Ishikawa (cell line): ENCODE measurements around the gene ZNF716.

ENCODE experiments used
- CEBPB ChIP-seq: IDR thresholded peaks from 2 replicates; pipeline ENCODE4 v1.6.1; 2012
- CREB1 ChIP-seq: IDR thresholded peaks from 2 replicates; pipeline ENCODE4 v1.6.1; 2012; ENCODE audit warnings: low read depth
- EGR1 ChIP-seq: IDR thresholded peaks from 2 replicates; pipeline ENCODE4 v1.6.1; 2012
- EP300 ChIP-seq: IDR thresholded peaks from 2 replicates; pipeline ENCODE4 v1.6.1; 2012; ENCODE audit warnings: borderline replicate concordance
- FOXM1 ChIP-seq: IDR thresholded peaks from 2 replicates; pipeline ENCODE4 v1.6.1; 2012; ENCODE audit warnings: low read depth, borderline replicate concordance
- NFIC ChIP-seq: IDR thresholded peaks from 2 replicates; pipeline ENCODE4 v1.6.1; 2012
- RAD21 ChIP-seq: IDR thresholded peaks from 2 replicates; pipeline ENCODE4 v1.6.1; 2012; ENCODE audit warnings: low read depth
- TAF1 ChIP-seq: IDR thresholded peaks from 2 replicates; pipeline ENCODE4 v1.6.1; 2012; ENCODE audit warnings: low read depth, mild to moderate bottlenecking
- TCF12 ChIP-seq: IDR thresholded peaks from 2 replicates; pipeline ENCODE4 v1.6.1; 2012; ENCODE audit warnings: low read depth
- TEAD4 ChIP-seq: IDR thresholded peaks from 2 replicates; pipeline ENCODE4 v1.6.1; 2012
- YY1 ChIP-seq: IDR thresholded peaks from 2 replicates; pipeline ENCODE4 v1.6.1; 2012; ENCODE audit warnings: low read depth
- ZBTB7A ChIP-seq: IDR thresholded peaks from 2 replicates; pipeline ENCODE4 v1.6.1; 2012; ENCODE audit warnings: low read depth
- TF ChIP-seq, protein P1 (sequence below): IDR thresholded peaks from 2 replicates; pipeline ENCODE4 v1.6.1; 2012; ENCODE audit warnings: low read depth, mild to moderate bottlenecking
- TF ChIP-seq, protein P2 (sequence below): IDR thresholded peaks from 2 replicates; pipeline ENCODE4 v1.6.1; 2012
- TF ChIP-seq, protein P3 (sequence below): IDR thresholded peaks from 2 replicates; pipeline ENCODE4 v1.6.1; 2012

Gene ZNF716

DNA sequence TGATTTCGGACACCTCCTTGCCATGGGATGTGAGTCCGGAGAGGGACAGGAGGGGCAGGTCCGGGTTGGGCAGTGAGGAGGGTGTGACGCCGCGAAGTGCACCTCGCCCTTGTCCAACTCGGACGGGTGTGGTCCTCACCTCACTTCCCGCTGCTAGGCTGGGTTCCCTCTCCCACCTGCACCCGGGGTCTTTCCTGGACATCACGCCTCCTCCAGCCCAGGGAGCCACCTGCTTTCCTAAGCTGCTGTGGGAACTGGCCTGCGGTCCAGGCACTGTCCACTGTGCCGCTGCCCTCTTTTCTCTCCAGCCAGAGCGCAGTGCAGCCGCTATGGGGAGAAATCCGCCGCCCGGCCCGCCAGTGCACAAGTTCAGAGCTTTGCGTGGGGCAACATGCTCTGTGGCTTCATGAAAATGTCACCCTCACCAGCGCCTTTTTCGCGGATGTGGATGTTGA is 45.0 kb upstream of the ZNF716 start:
- TF ChIP-seq EP300 (no peak), YY1 (no peak), RAD21 (no peak), NFIC (no peak), TEAD4 (no peak), FOXM1 (no peak), TAF1 (no peak), ZBTB7A (no peak), TCF12 (no peak), EGR1 (no peak), CEBPB (no peak)
- TF ChIP-seq, protein P1, sequence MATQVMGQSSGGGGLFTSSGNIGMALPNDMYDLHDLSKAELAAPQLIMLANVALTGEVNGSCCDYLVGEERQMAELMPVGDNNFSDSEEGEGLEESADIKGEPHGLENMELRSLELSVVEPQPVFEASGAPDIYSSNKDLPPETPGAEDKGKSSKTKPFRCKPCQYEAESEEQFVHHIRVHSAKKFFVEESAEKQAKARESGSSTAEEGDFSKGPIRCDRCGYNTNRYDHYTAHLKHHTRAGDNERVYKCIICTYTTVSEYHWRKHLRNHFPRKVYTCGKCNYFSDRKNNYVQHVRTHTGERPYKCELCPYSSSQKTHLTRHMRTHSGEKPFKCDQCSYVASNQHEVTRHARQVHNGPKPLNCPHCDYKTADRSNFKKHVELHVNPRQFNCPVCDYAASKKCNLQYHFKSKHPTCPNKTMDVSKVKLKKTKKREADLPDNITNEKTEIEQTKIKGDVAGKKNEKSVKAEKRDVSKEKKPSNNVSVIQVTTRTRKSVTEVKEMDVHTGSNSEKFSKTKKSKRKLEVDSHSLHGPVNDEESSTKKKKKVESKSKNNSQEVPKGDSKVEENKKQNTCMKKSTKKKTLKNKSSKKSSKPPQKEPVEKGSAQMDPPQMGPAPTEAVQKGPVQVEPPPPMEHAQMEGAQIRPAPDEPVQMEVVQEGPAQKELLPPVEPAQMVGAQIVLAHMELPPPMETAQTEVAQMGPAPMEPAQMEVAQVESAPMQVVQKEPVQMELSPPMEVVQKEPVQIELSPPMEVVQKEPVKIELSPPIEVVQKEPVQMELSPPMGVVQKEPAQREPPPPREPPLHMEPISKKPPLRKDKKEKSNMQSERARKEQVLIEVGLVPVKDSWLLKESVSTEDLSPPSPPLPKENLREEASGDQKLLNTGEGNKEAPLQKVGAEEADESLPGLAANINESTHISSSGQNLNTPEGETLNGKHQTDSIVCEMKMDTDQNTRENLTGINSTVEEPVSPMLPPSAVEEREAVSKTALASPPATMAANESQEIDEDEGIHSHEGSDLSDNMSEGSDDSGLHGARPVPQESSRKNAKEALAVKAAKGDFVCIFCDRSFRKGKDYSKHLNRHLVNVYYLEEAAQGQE: no peak
- TF ChIP-seq, protein P2, sequence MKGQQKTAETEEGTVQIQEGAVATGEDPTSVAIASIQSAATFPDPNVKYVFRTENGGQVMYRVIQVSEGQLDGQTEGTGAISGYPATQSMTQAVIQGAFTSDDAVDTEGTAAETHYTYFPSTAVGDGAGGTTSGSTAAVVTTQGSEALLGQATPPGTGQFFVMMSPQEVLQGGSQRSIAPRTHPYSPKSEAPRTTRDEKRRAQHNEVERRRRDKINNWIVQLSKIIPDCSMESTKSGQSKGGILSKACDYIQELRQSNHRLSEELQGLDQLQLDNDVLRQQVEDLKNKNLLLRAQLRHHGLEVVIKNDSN: no peak

DNA sequence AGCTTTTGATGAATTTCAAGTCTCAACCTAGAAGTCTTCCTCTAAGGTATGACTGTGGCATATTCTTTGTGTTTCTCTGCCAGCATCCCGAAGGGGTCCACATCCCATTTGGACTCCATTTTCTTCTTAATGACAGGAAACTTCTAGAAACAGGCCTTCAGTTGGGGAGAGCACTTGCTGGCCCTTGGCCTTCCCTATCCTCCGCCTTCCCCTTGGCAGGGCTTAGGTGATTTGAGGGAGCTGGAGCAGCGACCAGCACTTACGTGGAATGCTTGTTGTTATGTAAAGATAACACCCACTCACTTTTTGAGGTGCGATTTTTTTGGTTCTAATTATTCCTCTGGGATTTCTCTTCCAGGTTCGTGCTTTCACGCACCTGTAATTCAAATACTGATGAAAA is 42.9 kb upstream of the ZNF716 start:
- TF ChIP-seq TCF12 (no peak), EGR1 (no peak), FOXM1 (no peak), TEAD4 (no peak), RAD21 (no peak), EP300 (no peak), TAF1 (no peak), CEBPB (no peak), YY1 (no peak)
- TF ChIP-seq, protein P2: no peak
- TF ChIP-seq, protein P3, sequence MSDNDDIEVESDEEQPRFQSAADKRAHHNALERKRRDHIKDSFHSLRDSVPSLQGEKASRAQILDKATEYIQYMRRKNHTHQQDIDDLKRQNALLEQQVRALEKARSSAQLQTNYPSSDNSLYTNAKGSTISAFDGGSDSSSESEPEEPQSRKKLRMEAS: no peak
- TF ChIP-seq, protein P1: no peak

DNA sequence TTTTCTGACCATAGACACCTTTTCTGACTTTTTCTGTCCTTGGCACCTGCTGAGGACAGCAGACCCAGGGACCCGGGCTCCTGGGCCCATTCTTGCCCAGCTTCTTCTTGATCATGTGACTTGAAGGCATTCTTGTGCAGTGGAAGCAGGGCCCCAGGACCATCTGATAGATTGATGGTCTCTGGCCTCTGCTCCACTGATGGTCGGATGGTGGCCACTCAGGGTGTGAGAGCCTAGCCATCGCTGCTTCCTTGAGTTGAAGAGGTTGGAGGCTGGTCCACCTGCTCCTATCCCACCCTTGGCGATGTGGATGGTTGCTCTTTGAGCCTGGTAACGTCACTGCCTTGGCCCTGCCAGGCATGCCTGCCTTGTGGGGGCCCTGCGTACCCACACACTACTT is 37.8 kb upstream of the ZNF716 start:
- TF ChIP-seq, protein P1: no peak
- TF ChIP-seq YY1 (no peak), CEBPB (no peak), ZBTB7A (no peak), NFIC (no peak), RAD21 (no peak), TCF12 (no peak), FOXM1 (no peak), CREB1 (no peak), EGR1 (no peak), EP300 (no peak), TEAD4 (no peak), TAF1 (no peak)
- TF ChIP-seq, protein P2: no peak
- TF ChIP-seq, protein P3: no peak

DNA sequence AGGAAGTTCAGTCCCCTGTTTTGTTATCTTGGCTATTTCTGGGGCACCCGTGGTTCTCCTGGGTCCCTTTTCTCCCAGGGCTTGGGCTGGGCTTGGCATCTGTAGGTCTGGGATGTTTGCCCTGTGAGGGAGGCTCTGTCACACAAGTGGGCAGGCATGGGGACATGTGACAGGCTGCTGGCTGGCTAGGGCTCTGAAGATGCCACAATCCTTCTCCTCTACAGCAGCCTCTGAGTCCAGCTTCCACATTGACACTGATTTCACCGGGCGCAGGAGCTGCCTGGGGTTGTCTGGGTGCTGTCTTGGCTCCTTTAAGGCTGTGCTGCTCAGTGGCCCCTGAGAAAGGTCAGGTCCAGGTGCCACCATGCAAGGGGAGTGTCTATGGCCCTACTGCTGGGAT is 37.4 kb upstream of the ZNF716 start:
- no peak for TF ChIP-seq EP300
- TF ChIP-seq, protein P3: no peak
- TF ChIP-seq FOXM1: no peak
- no peak for TF ChIP-seq CEBPB
- no peak for TF ChIP-seq NFIC
- TF ChIP-seq, protein P1: no peak
- TF ChIP-seq TCF12: no peak
- no peak for TF ChIP-seq RAD21
- no peak for TF ChIP-seq CREB1
- TF ChIP-seq TEAD4: no peak
- no peak for TF ChIP-seq TAF1
- no peak for TF ChIP-seq ZBTB7A
- TF ChIP-seq EGR1: no peak
